Keratinocyte (primary cell): ENCODE measurements around the gene GALNT7.

Source experiments
- CTCF ChIP-seq, 3 experiments: IDR thresholded peaks in 1 of 3; conservative IDR thresholded peaks in 1 of 3; optimal IDR thresholded peaks in 1 of 3; 2 replicates in 2 of 3; 3 replicates in 1 of 3; pipeline versions ENCODE3 to v1.5.1; 2011; ENCODE audit warnings: low read length in 3 of 3, mild to moderate bottlenecking in 3 of 3, moderate library complexity in 2 of 3, control low read depth in 1 of 3, inconsistent platforms in 1 of 3; ENCODE audit not compliant: insufficient read depth in 2 of 3; ENCODE audit errors: extremely low read depth in 1 of 3
- EZH2 ChIP-seq: IDR thresholded peaks from one replicate; pipeline ENCODE4 v1.6.1; 2012; ENCODE audit warnings: inconsistent platforms, mild to moderate bottlenecking, low read length, moderate library complexity

- TF ChIP-seq EZH2, result no peak
- TF ChIP-seq CTCF (optimal IDR thresholded peaks at IDR 0.05 in 1 of 3, IDR thresholded peaks at IDR 0.05 in 1 of 3, conservative IDR thresholded peaks at IDR 0.05 in 1 of 3; ENCODE audit: extremely low read depth in 1 of 3, insufficient read depth in 2 of 3, low read length in 3 of 3), result no peak
Observed at GRCh38 chr4:173211222-173211621, 42.6 kb downstream of the GALNT7 start.
